Measurements from ENCODE around the gene NAT9. TPM values are rescaled to one million over a fixed set of nuclear protein-coding genes. Genes with fewer than 3 reads are reported as not detected.

NAT9 gene
- total RNA-seq, 1 donor = 37.4 TPM

GRCh38 chr17:74746922-74747321, 29.2 kb downstream of the NAT9 start:
- DNase-seq (ENCODE audit: low read depth in 2 of 3, low spot score in 2 of 3) = peak in 1 of 3 donors; percentile 44

- no peak for DNase-seq (ENCODE audit: low read depth in 2 of 3, low spot score in 2 of 3)
These were observed 29.8 kb downstream of the NAT9 start for GRCh38 chr17:74746376-74746775.

GRCh38 chr17:74745548-74746177, 30.5 kb downstream of the NAT9 start:
- no peak for DNase-seq (ENCODE audit: low read depth in 2 of 3, low spot score in 2 of 3)

- peak; percentile 66 to 73 (median 68) for DNase-seq (ENCODE audit: low read depth in 2 of 3, low spot score in 2 of 3)
These were observed 31.2 kb downstream of the NAT9 start for GRCh38 chr17:74744714-74745547.

- DNase-seq (ENCODE audit: low read depth in 2 of 3, low spot score in 2 of 3) = no peak
These were observed 31.8 kb downstream of the NAT9 start for GRCh38 chr17:74744349-74744713.

GRCh38 chr17:74743755-74744154, 32.4 kb downstream of the NAT9 start:
- DNase-seq (ENCODE audit: low read depth in 2 of 3, low spot score in 2 of 3) = no peak

- no peak for DNase-seq (ENCODE audit: low read depth in 2 of 3, low spot score in 2 of 3)
These were observed 33.1 kb downstream of the NAT9 start for GRCh38 chr17:74742978-74743545.

GRCh38 chr17:74742153-74742515, 34.0 kb downstream of the NAT9 start:
- DNase-seq (ENCODE audit: low read depth in 2 of 3, low spot score in 2 of 3) = peak in 2 of 3 donors; percentile 71 to 80

GRCh38 chr17:74740641-74741387, 35.3 kb downstream of the NAT9 start:
- no peak for DNase-seq (ENCODE audit: low read depth in 2 of 3, low spot score in 2 of 3)

- no peak for DNase-seq (ENCODE audit: low read depth in 2 of 3, low spot score in 2 of 3)
These were observed 36.0 kb downstream of the NAT9 start for GRCh38 chr17:74740173-74740572.

- DNase-seq (ENCODE audit: low read depth in 2 of 3, low spot score in 2 of 3) = no peak
These were observed 36.8 kb downstream of the NAT9 start for GRCh38 chr17:74739227-74739831.

- peak in 2 of 3 donors; percentile 83 to 95 for DNase-seq (ENCODE audit: low read depth in 2 of 3, low spot score in 2 of 3)
These were observed 37.8 kb downstream of the NAT9 start for GRCh38 chr17:74738051-74738996.

GRCh38 chr17:74737299-74738050, 38.7 kb downstream of the NAT9 start:
- DNase-seq (ENCODE audit: low read depth in 2 of 3, low spot score in 2 of 3) = peak in 2 of 3 donors; percentile 77 to 84

GRCh38 chr17:74736513-74737298, 39.4 kb downstream of the NAT9 start, which contains the start of gene RAB37:
TSS of gene RAB37 (plus strand) at chr17:74737256. CDS start at chr17:74737273, 17 bp downstream.
- DNase-seq (ENCODE audit: low read depth in 2 of 3, low spot score in 2 of 3) = peak in 2 of 3 donors; percentile 91 to 94

- no peak for DNase-seq (ENCODE audit: low read depth in 2 of 3, low spot score in 2 of 3)
These were observed 41.9 kb downstream of the NAT9 start for GRCh38 chr17:74734256-74734655.

GRCh38 chr17:74733365-74734122, 42.6 kb downstream of the NAT9 start:
- DNase-seq (ENCODE audit: low read depth in 2 of 3, low spot score in 2 of 3) = no peak
